Stimulated activated CD4-positive, alpha-beta T cell treated with anti-CD3 and anti-CD28 coated beads, Interleukin-4, amount 100 ng/mL, for 24 hours (primary cell): ENCODE data around the gene ALG14.
"Not testable (repeated sequence)": the region's sequence is repeated elsewhere in the genome, so short reads cannot be mapped to it uniquely, and the experiment has no call there.

ENCODE experiments used
- DNase-seq: peaks from one replicate; pipeline ENCODE4 v3.0.0-alpha.2; 2020

The ALG14 gene

DNA sequence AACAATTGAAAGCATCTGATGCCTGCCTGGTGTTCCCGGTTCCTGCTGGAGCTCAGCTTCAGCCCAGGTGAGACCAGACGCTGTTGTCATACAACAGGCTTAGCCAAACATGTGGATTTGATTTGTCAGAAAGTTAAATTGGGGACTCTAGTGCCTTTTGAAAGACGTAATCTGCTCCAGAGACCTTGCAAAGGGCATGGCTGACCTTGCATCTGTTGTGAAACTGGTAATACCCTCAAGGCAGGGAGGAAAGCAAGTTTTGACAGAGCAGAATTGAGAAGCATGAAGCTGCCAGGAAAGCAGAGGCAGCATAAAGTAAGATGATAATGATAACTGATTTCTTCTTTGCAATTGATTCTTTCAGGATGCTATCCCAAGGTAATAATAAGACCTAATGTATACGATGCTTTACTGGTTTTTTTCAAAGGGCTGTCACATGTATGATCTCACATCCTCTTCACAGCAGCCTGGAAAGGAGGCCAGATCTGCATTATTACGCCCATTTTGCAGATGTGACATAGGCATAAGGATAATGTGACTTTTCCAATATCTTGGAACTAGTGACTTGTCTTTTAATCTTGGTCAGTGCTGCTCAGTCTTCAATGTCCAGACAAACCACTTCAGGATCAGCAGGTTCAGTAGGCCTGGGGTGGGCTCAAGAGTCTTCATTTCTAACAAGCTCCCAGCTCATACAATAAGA, 121.1 kb downstream of the ALG14 start:
- DNase-seq: no peak

DNA sequence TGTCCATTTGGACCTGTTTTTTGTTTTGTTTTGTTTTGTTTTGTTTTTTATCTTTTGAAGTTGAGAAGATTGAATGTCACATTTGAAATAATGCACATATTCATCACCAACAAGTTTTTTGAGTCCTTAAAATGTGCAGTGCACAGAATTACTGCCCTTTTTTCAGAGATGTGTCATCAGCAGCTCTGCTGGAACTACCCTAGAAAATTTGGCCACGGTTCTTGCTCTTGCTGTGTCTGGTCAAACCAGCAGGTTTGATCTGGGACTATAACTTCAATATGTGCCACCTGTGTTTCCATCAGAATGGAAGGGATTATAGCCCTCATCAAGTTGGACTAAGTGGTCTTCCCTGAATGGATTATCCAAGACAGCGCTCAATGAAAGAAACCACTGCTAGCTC, 121.7 kb downstream of the ALG14 start:
- DNase-seq: no peak

DNA sequence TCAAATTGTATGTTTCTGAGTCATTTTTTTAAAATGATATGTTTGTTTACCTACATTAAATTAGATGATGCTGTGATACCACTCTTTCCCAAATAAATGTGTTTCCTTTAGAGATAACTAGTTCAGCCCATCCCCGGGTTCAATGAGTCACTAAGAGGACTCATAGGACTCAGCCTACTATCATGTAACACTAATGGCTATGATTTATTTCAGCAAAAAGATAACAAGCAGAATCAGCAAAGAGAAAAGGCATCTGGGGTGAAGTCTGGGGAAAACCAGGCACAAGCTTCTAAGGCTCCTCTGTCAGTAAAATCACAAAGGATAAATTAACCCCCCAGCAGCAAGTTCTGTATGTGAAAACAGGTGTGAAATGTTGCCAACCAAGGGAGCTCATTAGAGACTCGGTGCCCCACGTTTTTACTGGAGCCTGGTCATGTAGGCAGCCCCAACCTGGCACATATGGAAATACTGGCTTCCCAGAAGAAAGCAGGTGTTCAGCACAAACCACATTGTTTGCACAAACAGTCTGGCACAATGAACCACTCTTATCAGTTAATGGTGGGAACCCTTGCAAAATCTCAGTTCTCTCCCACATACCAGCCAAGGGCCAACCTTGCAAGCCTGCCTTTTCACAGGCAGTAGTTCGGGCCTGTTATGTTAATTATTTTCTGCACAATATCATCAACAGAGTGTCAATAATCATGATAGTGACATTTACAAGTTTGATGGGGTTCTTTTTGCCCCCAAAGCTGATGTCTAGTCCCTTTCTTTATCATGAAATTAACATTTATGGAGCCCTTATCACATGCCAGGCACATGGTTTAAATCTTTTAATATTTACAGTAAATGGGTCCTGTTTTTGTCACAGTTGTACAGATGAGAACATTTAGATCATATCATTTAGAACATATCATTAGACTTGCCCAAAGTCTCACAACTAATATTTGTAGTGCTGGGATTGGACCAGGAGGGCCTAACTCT, 122.8 kb downstream of the ALG14 start:
- DNase-seq: no peak

DNA sequence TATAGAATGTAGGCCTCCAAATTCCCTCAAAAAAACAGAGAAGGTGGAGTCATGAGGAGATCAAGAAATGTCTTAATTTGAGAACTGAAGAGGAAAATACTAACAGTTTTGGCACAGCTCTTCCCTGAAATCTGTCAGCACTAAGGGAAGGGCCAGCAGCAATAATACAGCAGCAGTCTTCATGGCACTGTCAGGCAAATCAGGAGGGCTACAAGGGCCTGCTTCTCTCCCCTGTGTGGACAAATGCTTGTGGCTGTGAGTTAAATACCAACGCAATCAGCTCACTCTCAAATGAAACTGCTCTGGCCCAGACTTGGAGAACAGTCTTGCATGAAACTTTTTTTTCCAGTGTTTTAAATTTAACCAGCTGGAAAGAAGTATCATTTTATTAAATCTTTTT, 125.3 kb downstream of the ALG14 start:
- no peak for DNase-seq

DNA sequence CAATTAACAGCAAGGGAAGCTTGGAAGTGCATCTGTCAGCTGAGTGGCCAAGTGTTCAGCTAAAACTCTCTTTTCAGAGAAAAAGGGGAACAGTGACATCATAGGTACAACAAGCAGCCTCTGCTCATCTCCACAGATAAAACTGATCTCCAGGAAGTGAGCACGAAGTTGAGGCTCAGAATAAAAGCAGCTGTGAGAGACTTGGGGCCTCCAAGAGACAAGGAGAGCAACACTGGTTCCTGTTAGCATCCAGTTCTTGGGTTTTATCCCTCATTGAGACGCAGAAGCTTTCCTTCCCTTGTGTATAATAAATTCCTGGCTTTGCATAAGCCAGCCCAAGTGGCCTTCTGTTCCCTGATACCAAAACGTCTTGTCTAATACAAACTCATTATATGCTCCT, 125.9 kb downstream of the ALG14 start:
- no peak for DNase-seq

GRCh38 chr1:94942171-94943128, 130.3 kb downstream of the ALG14 start:
- no peak for DNase-seq

DNA sequence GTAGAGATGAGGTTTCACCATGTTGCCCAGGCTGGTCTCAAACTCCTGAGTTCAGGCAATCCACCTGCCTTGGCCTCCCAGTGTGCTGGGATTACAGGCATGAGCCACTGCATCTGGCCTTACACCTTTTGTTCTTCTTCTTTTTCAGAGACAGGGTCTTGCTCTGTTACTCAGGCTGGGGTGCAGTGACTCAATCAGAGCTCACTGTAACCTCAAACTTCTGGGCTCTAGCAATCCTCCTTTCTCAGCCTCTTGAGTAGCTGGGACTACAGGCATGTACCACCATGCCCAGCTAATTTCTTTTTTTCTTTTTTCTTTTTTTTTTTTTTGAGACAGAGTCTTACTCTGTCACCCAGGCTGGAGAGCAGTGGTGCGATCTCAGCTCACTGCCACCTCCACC, 131.3 kb downstream of the ALG14 start:
- not testable (repeated sequence) for DNase-seq

DNA sequence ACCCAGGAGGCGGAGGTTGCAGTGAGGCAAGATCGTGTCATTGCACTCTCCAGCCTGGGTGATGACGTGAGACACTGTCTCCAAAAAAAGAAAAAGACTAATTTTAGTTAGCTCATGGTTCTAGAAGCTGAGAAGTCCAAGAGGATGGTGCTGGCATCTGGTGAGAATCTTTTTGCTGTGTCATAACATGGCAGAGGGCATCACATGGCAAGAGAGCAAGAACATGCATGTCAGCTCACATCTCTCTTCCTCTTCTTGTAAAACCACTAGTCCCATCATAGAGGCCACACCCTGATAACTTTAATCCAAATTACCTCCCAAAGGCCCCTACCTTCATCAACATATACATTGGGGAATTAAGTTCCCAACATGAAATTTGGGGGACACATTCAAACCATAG, 132.0 kb downstream of the ALG14 start:
- DNase-seq: no peak

DNA sequence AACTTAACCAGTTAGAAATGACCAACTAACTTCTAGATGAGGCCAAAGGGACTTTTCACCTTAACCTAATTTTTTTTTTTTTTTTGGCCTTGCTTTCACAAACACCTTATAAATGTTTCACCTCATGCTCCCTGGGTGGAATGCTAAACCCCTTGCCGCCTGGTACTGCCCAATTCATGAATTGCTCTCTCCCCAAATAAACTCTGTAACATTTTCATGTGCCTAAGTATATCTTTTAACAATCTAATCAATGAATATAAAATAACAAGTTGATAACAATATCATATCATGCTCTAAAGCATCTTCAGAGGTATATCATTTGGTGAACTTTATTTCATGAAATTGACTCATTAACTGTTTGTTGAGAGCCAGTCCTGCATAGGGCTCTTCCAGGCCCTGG, 134.9 kb downstream of the ALG14 start:
- no peak for DNase-seq

DNA sequence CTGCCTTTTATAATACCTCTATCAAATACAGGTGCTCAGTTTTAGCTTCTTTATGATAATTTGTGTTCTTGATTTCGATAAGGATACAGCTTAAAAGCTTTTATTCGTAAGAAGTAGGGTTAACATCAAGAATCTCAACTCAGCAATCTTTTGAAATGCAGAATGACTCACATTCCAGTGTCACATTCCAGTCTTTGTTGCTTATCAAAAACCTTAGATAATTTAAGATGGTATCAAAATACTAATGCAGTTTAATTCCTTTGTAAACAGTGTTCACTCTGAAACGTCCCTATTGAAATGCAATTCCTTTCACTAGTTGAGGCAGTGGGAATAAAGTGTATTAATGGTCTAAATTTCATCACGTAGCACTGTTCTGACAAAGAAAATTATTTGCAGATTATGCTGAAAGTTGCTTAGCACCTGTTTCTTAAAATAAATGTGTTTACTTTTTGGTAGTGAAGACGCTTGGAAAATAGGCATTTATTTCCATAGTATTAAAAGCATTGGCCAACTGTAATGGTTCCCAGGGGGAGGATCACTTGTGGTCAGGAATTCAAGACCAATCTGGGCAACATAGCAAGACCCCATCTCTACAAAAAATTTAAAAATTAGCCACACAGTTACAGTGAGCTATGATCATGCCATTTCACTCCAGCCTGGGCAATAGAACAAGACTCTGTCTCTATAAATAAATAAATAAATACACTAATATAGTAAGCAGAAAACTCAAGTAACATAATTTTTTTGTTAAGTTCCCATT, 135.7 kb downstream of the ALG14 start:
- no peak for DNase-seq

- DNase-seq: no peak
Measured at GRCh38 chr1:94935476-94935875, 137.3 kb downstream of the ALG14 start.

- no peak for DNase-seq
Measured at GRCh38 chr1:94935034-94935433, 137.7 kb downstream of the ALG14 start.

GRCh38 chr1:94934551-94934950, 138.2 kb downstream of the ALG14 start:
- DNase-seq: no peak

GRCh38 chr1:94931254-94931841, 141.4 kb downstream of the ALG14 start:
- no peak for DNase-seq

DNA sequence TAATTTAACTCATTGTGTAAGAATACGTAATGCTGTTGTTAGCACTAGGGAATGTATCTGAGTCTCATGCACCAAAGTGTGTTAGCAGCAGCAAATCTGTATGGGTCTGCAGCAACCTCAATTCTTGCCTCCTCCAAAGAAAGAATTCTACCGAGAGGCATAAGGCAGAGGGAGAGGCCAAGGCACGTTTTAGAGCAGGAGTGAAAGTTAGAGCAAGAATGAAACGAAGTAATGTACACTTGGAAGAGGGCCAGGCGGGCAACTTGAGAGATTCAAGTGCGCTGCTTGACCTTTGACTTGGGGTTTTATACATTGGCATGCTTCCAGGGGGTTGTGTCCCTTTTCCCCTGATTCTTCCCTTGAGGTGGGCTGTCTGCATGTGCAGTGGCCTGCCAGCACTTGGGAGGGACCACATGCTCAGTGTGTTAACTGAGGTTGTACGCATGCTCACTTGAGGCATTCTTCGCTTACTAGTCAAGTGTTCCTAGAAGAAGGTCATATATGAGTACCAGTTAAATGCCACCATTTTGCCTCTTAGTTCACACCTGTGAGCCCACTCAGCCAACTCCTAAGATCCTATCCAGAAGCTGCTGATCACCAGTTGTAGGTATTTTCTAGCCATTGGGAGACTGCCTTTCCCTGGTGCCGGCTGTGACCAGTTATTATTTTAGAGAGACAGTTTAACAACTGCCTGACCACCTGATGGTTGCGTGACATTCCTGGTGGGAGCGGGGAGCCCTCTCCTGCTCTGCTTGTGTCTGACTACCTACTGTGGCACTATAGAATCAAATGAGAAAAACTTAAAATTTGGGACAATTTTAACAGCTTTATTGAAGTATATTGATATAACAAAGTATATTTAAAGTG, 143.2 kb downstream of the ALG14 start:
- DNase-seq: no peak

- no peak for DNase-seq
Measured at GRCh38 chr1:94928293-94928939, 144.3 kb downstream of the ALG14 start.

- DNase-seq: no peak
Measured at GRCh38 chr1:94927405-94928175, 145.2 kb downstream of the ALG14 start.

GRCh38 chr1:94926915-94927404, 145.8 kb downstream of the ALG14 start, which contains the start of gene CNN3:
Gene CNN3, minus strand, starts transcription at chr1:94927110. Its CDS starts 216 bp downstream, at chr1:94926894.
- peak; percentile 59 for DNase-seq
